Activated CD4-positive, CD25-positive, alpha-beta regulatory T cell treated with anti-CD3 and anti-CD28 coated beads, Interleukin-2, amount 50 U/mL, for 72 hours (primary cell): Measurements from ENCODE around the gene ATP8A1.
"Not testable (repeated sequence)": the region's sequence is repeated elsewhere in the genome, so short reads cannot be mapped to it uniquely, and the experiment has no call there.

Experiments used
- DNase-seq: peaks from one replicate; pipeline ENCODE4 v3.0.0; 2021

Gene ATP8A1

GRCh38 chr4:42397635-42398170, 259.2 kb downstream of the ATP8A1 start:
- no peak for DNase-seq

GRCh38 chr4:42396752-42397634, 259.9 kb downstream of the ATP8A1 start, which contains the start of gene SHISA3:
SHISA3 (plus strand) TSS chr4:42397488; CDS start chr4:42398057, 569 bp downstream.
- DNase-seq: no peak

GRCh38 chr4:42396361-42396751, 260.5 kb downstream of the ATP8A1 start:
- DNase-seq: no peak

- DNase-seq: no peak
Measured at GRCh38 chr4:42395595-42395994, 261.3 kb downstream of the ATP8A1 start.

- no peak for DNase-seq
Measured at GRCh38 chr4:42392436-42392835, 264.5 kb downstream of the ATP8A1 start.

GRCh38 chr4:42391981-42392380, 264.9 kb downstream of the ATP8A1 start:
- DNase-seq: no peak

- DNase-seq: no peak
Measured at GRCh38 chr4:42391355-42391664, 265.6 kb downstream of the ATP8A1 start.

GRCh38 chr4:42390622-42391354, 266.1 kb downstream of the ATP8A1 start:
- no peak for DNase-seq

GRCh38 chr4:42385516-42385915, 271.4 kb downstream of the ATP8A1 start:
- DNase-seq: no peak

- no peak for DNase-seq
Measured at GRCh38 chr4:42381666-42382065, 275.2 kb downstream of the ATP8A1 start.

- DNase-seq: no peak
Measured at GRCh38 chr4:42377497-42377896, 279.4 kb downstream of the ATP8A1 start.

- DNase-seq: not testable (repeated sequence)
Measured at GRCh38 chr4:42372303-42372702, 284.6 kb downstream of the ATP8A1 start.

- no peak for DNase-seq
Measured at GRCh38 chr4:42371305-42372252, 285.3 kb downstream of the ATP8A1 start.

GRCh38 chr4:42369489-42369888, 287.4 kb downstream of the ATP8A1 start:
- DNase-seq: no peak

GRCh38 chr4:42366959-42367358, 289.9 kb downstream of the ATP8A1 start:
- DNase-seq: no peak

GRCh38 chr4:42364266-42365053, 292.4 kb downstream of the ATP8A1 start:
- no peak for DNase-seq

GRCh38 chr4:42363614-42364013, 293.3 kb downstream of the ATP8A1 start:
- no peak for DNase-seq

- no peak for DNase-seq
Measured at GRCh38 chr4:42362591-42362990, 294.3 kb downstream of the ATP8A1 start.

GRCh38 chr4:42361456-42361855, 295.4 kb downstream of the ATP8A1 start:
- no peak for DNase-seq

GRCh38 chr4:42360256-42360669, 296.6 kb downstream of the ATP8A1 start:
- no peak for DNase-seq

GRCh38 chr4:42359711-42360110, 297.2 kb downstream of the ATP8A1 start:
- no peak for DNase-seq
